IPS-18a (cell line): ENCODE results near the gene SPANXN5.
"Not testable (repeated sequence)": the region's sequence is repeated elsewhere in the genome, so short reads cannot be mapped to it uniquely, and the experiment has no call there.

Experiments
- H3K27ac ChIP-seq: one replicate; pipeline ENCODE4 v1.5.1; 2013; ENCODE audit warnings: low read length
- H3K27me3 ChIP-seq: one replicate; pipeline ENCODE4 v1.6.1; 2013; ENCODE audit warnings: mild to moderate bottlenecking, low read length; ENCODE audit not compliant: control insufficient read depth, insufficient read depth
- H3K36me3 ChIP-seq: one replicate; pipeline ENCODE4 v1.6.1; 2013; ENCODE audit warnings: low read depth, low read length; ENCODE audit not compliant: control insufficient read depth
- H3K4me1 ChIP-seq: one replicate; pipeline ENCODE4 v1.6.1; 2013; ENCODE audit warnings: low read depth, low read length; ENCODE audit not compliant: control insufficient read depth
- H3K4me3 ChIP-seq: one replicate; pipeline ENCODE4 v1.5.1; 2013; ENCODE audit warnings: low read length
- H3K9ac ChIP-seq: one replicate; pipeline ENCODE4 v1.6.1; 2013; ENCODE audit warnings: mild to moderate bottlenecking, low read length, moderate library complexity
- H3K9me3 ChIP-seq: one replicate; pipeline ENCODE4 v1.6.1; 2013; ENCODE audit warnings: low read depth, low read length; ENCODE audit not compliant: control insufficient read depth

Gene SPANXN5

GRCh38 chrX:52797327-52797726, at the start of gene SPANXN5:
TSS of gene SPANXN5 (minus strand) at chrX:52797427. CDS start at chrX:52797348, 79 bp downstream.
- not testable (repeated sequence) for H3K36me3 ChIP-seq, H3K4me1 ChIP-seq, H3K27ac ChIP-seq, H3K4me3 ChIP-seq, H3K27me3 ChIP-seq, H3K9me3 ChIP-seq, H3K9ac ChIP-seq

GRCh38 chrX:52843619-52844018, 46.4 kb upstream of the SPANXN5 start:
- H3K9me3 ChIP-seq, H3K4me3 ChIP-seq, H3K9ac ChIP-seq, H3K27me3 ChIP-seq, H3K27ac ChIP-seq, H3K4me1 ChIP-seq, H3K36me3 ChIP-seq: not testable (repeated sequence)

- no peaks in the 10 kb centered on the region for H3K36me3 ChIP-seq
- H3K27ac ChIP-seq = no peak overlapping the region
- no peak overlapping the region for H3K4me3 ChIP-seq
- no peaks in the 10 kb centered on the region for H3K27me3 ChIP-seq
- no peak overlapping the region for H3K9ac ChIP-seq
- no peaks in the 10 kb centered on the region for H3K4me1 ChIP-seq
- H3K9me3 ChIP-seq = no peaks in the 10 kb centered on the region
Observed at GRCh38 chrX:52839137-52839536, 41.9 kb upstream of the SPANXN5 start.

- Histone ChIP-seq H3K36me3 (no peaks in the 10 kb centered on the region), H3K4me3 (no peak overlapping the region), H3K27me3 (no peaks in the 10 kb centered on the region), H3K4me1 (no peaks in the 10 kb centered on the region), H3K9ac (no peak overlapping the region), H3K9me3 (peaks cover 3% of the 10 kb centered on the region), H3K27ac (no peak overlapping the region)
Observed at GRCh38 chrX:52830551-52830950, 33.3 kb upstream of the SPANXN5 start.

- Histone ChIP-seq H3K9ac (no peak overlapping the region), H3K27me3 (no peaks in the 10 kb centered on the region), H3K36me3 (no peaks in the 10 kb centered on the region), H3K4me3 (no peak overlapping the region), H3K27ac (no peak overlapping the region), H3K4me1 (no peaks in the 10 kb centered on the region), H3K9me3 (peaks cover 13% of the 10 kb centered on the region)
Observed at GRCh38 chrX:52824608-52825007, 27.4 kb upstream of the SPANXN5 start.

- H3K9ac ChIP-seq = no peak overlapping the region
- no peaks in the 10 kb centered on the region for H3K36me3 ChIP-seq
- H3K9me3 ChIP-seq = peaks cover 13% of the 10 kb centered on the region
- H3K4me1 ChIP-seq = no peaks in the 10 kb centered on the region
- no peak overlapping the region for H3K4me3 ChIP-seq
- no peak overlapping the region for H3K27ac ChIP-seq
- H3K27me3 ChIP-seq = no peaks in the 10 kb centered on the region
Observed at GRCh38 chrX:52821079-52821760, 24.0 kb upstream of the SPANXN5 start.

GRCh38 chrX:52819788-52820187, 22.6 kb upstream of the SPANXN5 start:
- H3K27me3 ChIP-seq = no peaks in the 10 kb centered on the region
- H3K9ac ChIP-seq = no peak overlapping the region
- H3K4me1 ChIP-seq = no peaks in the 10 kb centered on the region
- no peaks in the 10 kb centered on the region for H3K36me3 ChIP-seq
- H3K27ac ChIP-seq = no peak overlapping the region
- no peak overlapping the region for H3K4me3 ChIP-seq
- H3K9me3 ChIP-seq = peaks cover 12% of the 10 kb centered on the region

GRCh38 chrX:52811065-52811625, 13.9 kb upstream of the SPANXN5 start, which contains the start of gene XAGE5:
TSS of gene XAGE5 (plus strand) at chrX:52811287. CDS start at chrX:52812567, 1,280 bp downstream.
- H3K4me1 ChIP-seq = no peaks in the 10 kb centered on the region
- H3K9me3 ChIP-seq = peaks cover 11% of the 10 kb centered on the region
- no peaks in the 10 kb centered on the region for H3K27me3 ChIP-seq
- no peak within 1 kb of the TSS for H3K9ac ChIP-seq
- no peaks in the 10 kb centered on the region for H3K36me3 ChIP-seq
- H3K27ac ChIP-seq = no peak within 1 kb of the TSS
- no peak within 1 kb of the TSS for H3K4me3 ChIP-seq

- H3K27ac ChIP-seq, H3K9me3 ChIP-seq, H3K4me3 ChIP-seq, H3K4me1 ChIP-seq, H3K36me3 ChIP-seq, H3K9ac ChIP-seq, H3K27me3 ChIP-seq: not testable (repeated sequence)
Observed at GRCh38 chrX:52804876-52805275, 7.6 kb upstream of the SPANXN5 start.

GRCh38 chrX:52773504-52773903, 23.7 kb downstream of the SPANXN5 start:
- H3K9ac ChIP-seq, H3K27me3 ChIP-seq, H3K36me3 ChIP-seq, H3K9me3 ChIP-seq, H3K4me3 ChIP-seq, H3K4me1 ChIP-seq, H3K27ac ChIP-seq: not testable (repeated sequence)

GRCh38 chrX:52765983-52766382, 31.2 kb downstream of the SPANXN5 start:
- not testable (repeated sequence) for H3K4me3 ChIP-seq, H3K4me1 ChIP-seq, H3K27ac ChIP-seq, H3K27me3 ChIP-seq, H3K36me3 ChIP-seq, H3K9ac ChIP-seq, H3K9me3 ChIP-seq

- not testable (repeated sequence) for H3K27me3 ChIP-seq, H3K36me3 ChIP-seq, H3K9ac ChIP-seq, H3K4me3 ChIP-seq, H3K4me1 ChIP-seq, H3K9me3 ChIP-seq, H3K27ac ChIP-seq
Observed at GRCh38 chrX:52750952-52751351, 46.3 kb downstream of the SPANXN5 start, which contains the start of gene SSX2B. TSS of gene SSX2B (plus strand) at chrX:52751252. CDS start at chrX:52752681, 1,429 bp downstream.
